Measurements from ENCODE around the gene SYNGR3.

SYNGR3 gene

DNA sequence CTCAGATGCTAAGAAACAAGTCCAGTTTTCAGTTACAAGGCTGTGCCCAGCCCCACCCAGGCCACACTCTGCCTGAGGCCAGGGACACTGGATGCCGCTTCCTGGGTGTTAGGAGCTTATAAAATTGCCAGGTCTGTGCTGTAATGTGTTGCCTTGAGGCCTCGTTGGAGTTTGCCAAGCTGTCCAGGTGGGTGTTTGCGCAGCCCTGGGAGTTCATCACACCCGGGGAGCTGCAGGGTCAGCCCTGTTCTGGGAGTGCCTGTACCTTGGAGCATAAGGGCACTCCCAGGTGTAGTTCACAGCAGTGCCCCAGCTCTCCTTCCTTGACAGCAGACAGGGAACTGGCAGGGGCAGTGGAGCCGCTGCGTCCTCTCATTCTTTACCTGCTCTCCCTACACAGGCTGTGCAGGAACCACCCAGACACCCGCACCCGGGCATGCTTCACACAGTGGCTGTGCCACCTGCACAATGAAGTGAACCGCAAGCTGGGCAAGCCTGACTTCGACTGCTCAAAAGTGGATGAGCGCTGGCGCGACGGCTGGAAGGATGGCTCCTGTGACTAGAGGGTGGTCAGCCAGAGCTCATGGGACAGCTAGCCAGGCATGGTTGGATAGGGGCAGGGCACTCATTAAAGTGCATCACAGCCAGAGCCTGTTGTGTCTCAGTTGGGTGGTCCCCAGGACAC lies 4.2 kb upstream of the SYNGR3 start:
- TF ChIP-seq, protein P1, sequence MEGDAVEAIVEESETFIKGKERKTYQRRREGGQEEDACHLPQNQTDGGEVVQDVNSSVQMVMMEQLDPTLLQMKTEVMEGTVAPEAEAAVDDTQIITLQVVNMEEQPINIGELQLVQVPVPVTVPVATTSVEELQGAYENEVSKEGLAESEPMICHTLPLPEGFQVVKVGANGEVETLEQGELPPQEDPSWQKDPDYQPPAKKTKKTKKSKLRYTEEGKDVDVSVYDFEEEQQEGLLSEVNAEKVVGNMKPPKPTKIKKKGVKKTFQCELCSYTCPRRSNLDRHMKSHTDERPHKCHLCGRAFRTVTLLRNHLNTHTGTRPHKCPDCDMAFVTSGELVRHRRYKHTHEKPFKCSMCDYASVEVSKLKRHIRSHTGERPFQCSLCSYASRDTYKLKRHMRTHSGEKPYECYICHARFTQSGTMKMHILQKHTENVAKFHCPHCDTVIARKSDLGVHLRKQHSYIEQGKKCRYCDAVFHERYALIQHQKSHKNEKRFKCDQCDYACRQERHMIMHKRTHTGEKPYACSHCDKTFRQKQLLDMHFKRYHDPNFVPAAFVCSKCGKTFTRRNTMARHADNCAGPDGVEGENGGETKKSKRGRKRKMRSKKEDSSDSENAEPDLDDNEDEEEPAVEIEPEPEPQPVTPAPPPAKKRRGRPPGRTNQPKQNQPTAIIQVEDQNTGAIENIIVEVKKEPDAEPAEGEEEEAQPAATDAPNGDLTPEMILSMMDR (conservative IDR thresholded peaks at IDR 0.05; ENCODE audit: low read length), result no peak
- H3K4me3 ChIP-seq (ENCODE audit: low read length), result peak overlapping the region; percentile 76; the same call in 1 of the 2 replicates
- no peak for DNase-seq (ENCODE audit: low read depth)

DNA sequence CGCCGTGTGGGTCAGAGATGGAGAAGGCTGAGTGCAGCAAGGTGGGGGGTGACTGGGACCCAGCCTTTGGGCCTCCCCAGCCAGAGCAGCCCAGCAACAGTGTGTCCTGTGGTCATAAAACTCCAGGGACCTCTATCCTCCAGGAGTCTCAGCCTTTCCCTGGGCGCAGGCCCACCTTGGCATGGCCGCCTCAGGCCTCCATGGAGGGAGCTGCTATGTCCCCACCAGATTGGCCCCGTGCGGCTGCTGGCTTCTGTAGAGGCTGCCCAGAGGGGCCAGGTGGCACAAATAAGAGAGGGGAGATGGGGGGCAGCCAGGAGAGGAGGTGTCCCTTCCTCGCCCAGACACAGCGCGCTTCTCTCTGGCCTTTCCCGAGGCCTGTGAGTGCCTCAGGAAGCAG lies 2.6 kb upstream of the SYNGR3 start:
- no peak for DNase-seq (ENCODE audit: low read depth)
- TF ChIP-seq, protein P1 (conservative IDR thresholded peaks at IDR 0.05; ENCODE audit: low read length), result no peak
- no peak overlapping the region for H3K4me3 ChIP-seq (ENCODE audit: low read length)

DNA sequence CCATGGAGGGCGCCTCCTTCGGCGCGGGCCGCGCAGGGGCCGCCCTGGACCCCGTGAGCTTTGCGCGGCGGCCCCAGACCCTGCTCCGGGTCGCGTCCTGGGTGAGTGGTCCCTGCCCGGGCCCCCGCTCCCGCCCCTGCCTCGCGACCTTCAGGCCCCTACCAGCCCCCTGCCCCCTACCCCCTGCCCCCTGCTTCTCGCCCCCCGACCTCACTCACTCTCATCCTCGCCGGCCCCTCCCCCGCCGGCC lies 256 bp downstream of the SYNGR3 start:
- H3K4me3 ChIP-seq (ENCODE audit: low read length), result no peak overlapping the region
- no peak for DNase-seq (ENCODE audit: low read depth)
- TF ChIP-seq, protein P1 (conservative IDR thresholded peaks at IDR 0.05; ENCODE audit: low read length), result no peak

DNA sequence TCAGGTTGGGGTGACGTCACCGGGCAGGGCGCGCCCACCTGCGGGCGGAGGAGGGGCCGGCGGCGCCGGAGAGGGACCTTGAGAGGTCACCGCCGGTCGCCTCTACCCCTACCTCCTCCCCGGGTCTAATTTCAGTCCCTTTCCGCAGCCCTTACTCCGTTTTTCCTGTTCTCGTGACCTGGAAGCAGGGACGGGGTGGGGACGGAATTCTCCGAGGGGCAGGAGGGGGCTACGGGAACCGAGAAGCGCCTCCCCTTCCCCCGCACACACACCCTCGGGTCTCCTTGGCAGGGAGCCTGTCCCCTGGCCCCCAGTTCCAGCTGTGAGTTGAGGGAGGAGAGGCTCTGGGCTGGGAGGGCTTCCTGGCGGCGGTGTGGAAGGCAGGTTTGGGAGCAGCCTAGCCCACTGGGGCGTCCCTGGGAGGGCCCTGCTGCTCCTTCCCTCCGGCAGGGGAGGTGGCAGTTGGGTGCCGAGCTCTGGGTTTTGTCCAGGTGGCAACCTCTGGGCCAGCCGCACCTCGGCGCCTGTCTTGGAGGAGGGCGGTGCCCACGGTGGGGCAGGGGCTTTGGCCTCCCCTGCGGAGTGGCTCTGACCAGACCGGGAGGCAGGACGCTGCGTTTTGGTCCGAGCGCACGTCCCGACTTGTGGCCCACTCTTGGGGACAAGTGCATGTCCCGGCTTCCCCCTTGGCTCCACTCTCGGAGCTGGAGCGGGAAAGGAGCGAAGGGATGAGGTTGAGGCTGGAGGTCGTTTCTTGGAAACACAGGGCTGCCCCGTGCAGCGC lies 773 bp downstream of the SYNGR3 start:
- DNase-seq (ENCODE audit: low read depth), result no peak
- TF ChIP-seq, protein P1 (conservative IDR thresholded peaks at IDR 0.05; ENCODE audit: low read length), result no peak

DNA sequence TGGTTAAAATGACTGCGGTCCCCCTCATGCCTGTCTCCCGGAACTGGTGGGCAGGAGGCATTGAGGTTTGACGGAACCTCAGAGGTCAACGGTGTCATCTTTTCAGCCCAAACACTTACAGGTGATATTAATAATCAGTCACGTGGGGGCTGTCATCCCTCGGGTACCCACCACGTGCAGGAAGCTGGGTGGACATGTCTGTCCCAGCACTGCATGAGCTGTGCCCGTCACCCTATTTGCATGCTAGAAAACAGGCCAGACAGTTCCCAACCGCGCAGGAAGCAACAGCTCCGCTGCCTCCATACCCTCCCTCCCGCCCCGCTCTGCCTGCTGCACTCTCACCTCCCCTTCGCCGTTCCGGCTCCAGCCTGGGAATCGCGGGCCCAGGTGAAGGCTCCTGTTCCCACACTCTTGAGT lies 1.4 kb downstream of the SYNGR3 start:
- TF ChIP-seq, protein P1 (conservative IDR thresholded peaks at IDR 0.05; ENCODE audit: low read length), result no peak
- no peak for DNase-seq (ENCODE audit: low read depth)
- H3K4me3 ChIP-seq (ENCODE audit: low read length), result no peak overlapping the region

More for the DNA sequence above, 773 bp downstream of the SYNGR3 start:
- no peak overlapping the region; the same call in 1 of the 2 replicates for H3K4me3 ChIP-seq (ENCODE audit: low read length)

DNA sequence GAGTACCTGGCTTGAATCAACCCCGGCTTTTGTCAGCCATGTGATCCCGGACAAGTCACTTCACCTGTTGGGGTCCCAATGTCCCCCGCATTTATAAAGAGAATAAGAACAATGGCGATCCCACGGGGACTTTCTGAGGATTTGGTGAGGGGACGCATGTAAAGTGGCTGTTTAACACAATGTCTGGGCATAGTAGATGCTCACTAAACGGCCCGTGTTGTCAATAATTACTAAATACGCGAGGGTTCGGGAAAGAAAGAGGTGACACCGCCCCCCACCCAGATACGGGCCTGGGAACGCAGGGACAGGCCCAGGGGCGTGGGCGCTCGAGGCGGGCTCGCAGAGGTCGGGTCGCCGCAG lies 1.8 kb downstream of the SYNGR3 start:
- DNase-seq (ENCODE audit: low read depth), result no peak
- peak overlapping the region; percentile 44 for H3K4me3 ChIP-seq (ENCODE audit: low read length)
- TF ChIP-seq, protein P1 (conservative IDR thresholded peaks at IDR 0.05; ENCODE audit: low read length), result no peak
